Vagina (tissue), 2 donors: Measurements from ENCODE around the gene GNAZ.
"Not testable (repeated sequence)": the region's sequence is repeated elsewhere in the genome, so short reads cannot be mapped to it uniquely, and the experiment has no call there.

Source experiments
- POLR2A ChIP-seq, 2 donors: fragments of 450-650 bp; IDR thresholded peaks; one replicate each; pipeline ENCODE4 v1.6.1; 2017; ENCODE audit warnings: antibody characterized with exemption in 2 of 2, mild to moderate bottlenecking in 2 of 2, moderate library complexity in 2 of 2
- POLR2AphosphoS5 ChIP-seq, 2 donors: sonication (generic); formaldehyde crosslinking; IDR thresholded peaks; one replicate each; pipeline ENCODE4 v1.9.0; 2017; ENCODE audit warnings: antibody characterized with exemption in 2 of 2, mild to moderate bottlenecking in 2 of 2, low read depth in 1 of 2; ENCODE audit not compliant: insufficient read depth in 1 of 2
- TF ChIP-seq, protein P1 (sequence below), 3 experiments: fragments of 450-650 bp in 2 of 3; fragments of 200-600 bp in 1 of 3; sonication (generic) in 1 of 3; IDR thresholded peaks; one replicate each; pipeline ENCODE4 v1.5.1; 2017 to 2019; ENCODE audit warnings: antibody characterized with exemption in 3 of 3, mild to moderate bottlenecking in 2 of 3, moderate library complexity in 2 of 3

DNA sequence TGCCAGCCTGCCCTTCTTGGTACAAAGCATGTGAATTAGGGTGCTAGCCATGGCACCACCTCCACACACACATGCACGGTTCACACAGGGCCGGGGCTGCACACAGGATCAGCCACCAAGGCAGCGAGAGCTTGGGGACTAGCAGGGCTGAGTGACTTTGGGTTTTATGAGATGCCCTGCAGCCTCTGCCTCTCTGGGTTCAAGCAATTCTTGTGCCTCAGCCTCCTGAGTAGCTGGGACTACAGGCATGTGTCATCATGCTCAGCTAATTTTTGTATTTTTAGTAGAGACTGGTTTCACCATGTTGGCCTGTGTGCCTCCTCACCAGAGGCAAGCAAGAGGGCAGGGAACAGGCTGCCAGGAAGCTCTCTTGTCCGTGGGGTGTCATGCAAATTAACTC lies 66.7 kb downstream of the GNAZ start:
- TF ChIP-seq POLR2A (IDR thresholded peaks at IDR 0.05); POLR2AphosphoS5 (IDR thresholded peaks at IDR 0.05; ENCODE audit: insufficient read depth in 1 of 2, low read depth in 1 of 2): not testable (repeated sequence)
- TF ChIP-seq, protein P1, sequence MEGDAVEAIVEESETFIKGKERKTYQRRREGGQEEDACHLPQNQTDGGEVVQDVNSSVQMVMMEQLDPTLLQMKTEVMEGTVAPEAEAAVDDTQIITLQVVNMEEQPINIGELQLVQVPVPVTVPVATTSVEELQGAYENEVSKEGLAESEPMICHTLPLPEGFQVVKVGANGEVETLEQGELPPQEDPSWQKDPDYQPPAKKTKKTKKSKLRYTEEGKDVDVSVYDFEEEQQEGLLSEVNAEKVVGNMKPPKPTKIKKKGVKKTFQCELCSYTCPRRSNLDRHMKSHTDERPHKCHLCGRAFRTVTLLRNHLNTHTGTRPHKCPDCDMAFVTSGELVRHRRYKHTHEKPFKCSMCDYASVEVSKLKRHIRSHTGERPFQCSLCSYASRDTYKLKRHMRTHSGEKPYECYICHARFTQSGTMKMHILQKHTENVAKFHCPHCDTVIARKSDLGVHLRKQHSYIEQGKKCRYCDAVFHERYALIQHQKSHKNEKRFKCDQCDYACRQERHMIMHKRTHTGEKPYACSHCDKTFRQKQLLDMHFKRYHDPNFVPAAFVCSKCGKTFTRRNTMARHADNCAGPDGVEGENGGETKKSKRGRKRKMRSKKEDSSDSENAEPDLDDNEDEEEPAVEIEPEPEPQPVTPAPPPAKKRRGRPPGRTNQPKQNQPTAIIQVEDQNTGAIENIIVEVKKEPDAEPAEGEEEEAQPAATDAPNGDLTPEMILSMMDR (IDR thresholded peaks at IDR 0.05): not testable (repeated sequence)
